GM23338 (cell line): ENCODE measurements around the gene RP9. TPM values are rescaled to one million over a fixed set of nuclear protein-coding genes. Genes with fewer than 3 reads are reported as not detected.

Experiments used
- ATAC-seq: fragments of 200-7000 bp; cut with Tn5 transposase; 3 replicates; pipeline ENCODE4 v1.9.1; 2020
- DNase-seq: peaks from one replicate; pipeline ENCODE4 v3.0.0-alpha.2; 2015; ENCODE audit warnings: low spot score
- H2AFZ ChIP-seq: fragments of 200-600 bp; sonication (generic); 2 replicates; pipeline ENCODE4 v1.8.0; 2016; ENCODE audit warnings: antibody characterized with exemption, mild to moderate bottlenecking, moderate library complexity
- H3F3A ChIP-seq: fragments of 200-600 bp; sonication (generic); replicated peaks from 2 replicates; pipeline ENCODE4 v1.8.0; 2017; ENCODE audit warnings: antibody characterized with exemption, mixed run types, low read depth
- H3K27ac ChIP-seq: fragments of 200-600 bp; sonication (generic); 2 replicates; pipeline ENCODE4 v1.6.1; 2016; ENCODE audit warnings: low read depth
- H3K27me3 ChIP-seq: fragments of 200-600 bp; sonication (generic); 2 replicates; pipeline ENCODE4 v1.8.0; 2016; ENCODE audit warnings: mild to moderate bottlenecking, mixed run types, moderate library complexity; ENCODE audit not compliant: insufficient read depth
- H3K36me3 ChIP-seq: fragments of 200-600 bp; sonication (generic); 2 replicates; pipeline ENCODE4 v1.8.0; 2016; ENCODE audit warnings: mild to moderate bottlenecking; ENCODE audit not compliant: insufficient read depth
- H3K4me1 ChIP-seq: fragments of 200-600 bp; sonication (generic); 2 replicates; pipeline ENCODE4 v1.8.0; 2016; ENCODE audit warnings: mild to moderate bottlenecking, moderate library complexity; ENCODE audit not compliant: insufficient read depth
- H3K4me2 ChIP-seq: fragments of 200-600 bp; sonication (generic); 2 replicates; pipeline ENCODE4 v1.7.1; 2017; ENCODE audit warnings: mixed run types
- H3K4me3 ChIP-seq: fragments of 200-600 bp; sonication (generic); 2 replicates; pipeline ENCODE4 v1.6.1; 2016; ENCODE audit warnings: mixed run types
- H3K79me2 ChIP-seq: fragments of 200-600 bp; sonication (generic); replicated peaks from 2 replicates; pipeline ENCODE4 v1.8.0; 2017; ENCODE audit warnings: mild to moderate bottlenecking; ENCODE audit not compliant: insufficient read depth
- H3K9me2 ChIP-seq: fragments of 200-600 bp; sonication (generic); 2 replicates; pipeline ENCODE4 v1.8.0; 2017; ENCODE audit not compliant: insufficient read depth
- H4K20me1 ChIP-seq: fragments of 200-600 bp; sonication (generic); replicated peaks from 2 replicates; pipeline ENCODE4 v1.8.0; 2017; ENCODE audit warnings: mild to moderate bottlenecking; ENCODE audit not compliant: insufficient read depth
- H3K27ac Mint-ChIP-seq: 2 replicates; pipeline ENCODE4 v1.8.0; 2020; ENCODE audit warnings: inconsistent platforms, mild to moderate bottlenecking, moderate library complexity, mixed read lengths
- H3K27me3 Mint-ChIP-seq: 3 replicates; pipeline ENCODE4 v1.8.0; 2022; ENCODE audit warnings: low read depth, mild to moderate bottlenecking, moderate library complexity, mixed read lengths, inconsistent platforms; ENCODE audit not compliant: insufficient read depth, poor library complexity
- H3K36me3 Mint-ChIP-seq: 3 replicates; pipeline ENCODE4 v1.8.0; 2021; ENCODE audit warnings: low read depth, mild to moderate bottlenecking, inconsistent platforms, moderate library complexity, mixed read lengths
- H3K4me1 Mint-ChIP-seq: 3 replicates; pipeline ENCODE4 v1.8.0; 2020; ENCODE audit warnings: mild to moderate bottlenecking, inconsistent platforms, mixed read lengths
- H3K4me3 Mint-ChIP-seq: 3 replicates; pipeline ENCODE4 v1.8.0; 2021; ENCODE audit warnings: moderate library complexity, mild to moderate bottlenecking, inconsistent platforms, mixed read lengths
- H3K9me3 Mint-ChIP-seq: 3 replicates; pipeline ENCODE4 v1.8.0; 2020; ENCODE audit warnings: moderate library complexity, mild to moderate bottlenecking, inconsistent platforms, mixed read lengths
- CREB1 ChIP-seq: fragments of 250-450 bp; sonication (Bioruptor Pico); IDR thresholded peaks from 2 replicates; pipeline ENCODE4 v1.5.0; 2020; ENCODE audit warnings: low read depth, mild to moderate bottlenecking, moderate library complexity
- EZH2 ChIP-seq: fragments of 200-600 bp; sonication (generic); IDR thresholded peaks from one replicate; pipeline ENCODE4 v1.8.0; 2017; ENCODE audit warnings: antibody characterized with exemption, mild to moderate bottlenecking, low read depth; ENCODE audit not compliant: unreplicated experiment
- EZH2phosphoT487 ChIP-seq: fragments of 200-600 bp; sonication (generic); IDR thresholded peaks from one replicate; pipeline ENCODE4 v1.8.1; 2018; ENCODE audit warnings: antibody characterized with exemption; ENCODE audit not compliant: unreplicated experiment
- JUNB ChIP-seq: IDR thresholded peaks from one replicate; pipeline ENCODE4 v1.6.1; 2016; ENCODE audit warnings: antibody characterized with exemption; ENCODE audit not compliant: unreplicated experiment
- NANOG ChIP-seq: IDR thresholded peaks from 2 replicates; pipeline ENCODE4 v1.6.1; 2016; ENCODE audit warnings: antibody characterized with exemption, borderline replicate concordance
- POLR2AphosphoS5 ChIP-seq: IDR thresholded peaks from 2 replicates; pipeline ENCODE4 v1.6.1; 2016; ENCODE audit warnings: antibody characterized with exemption, low read depth
- STAT1 ChIP-seq: IDR thresholded peaks from one replicate; pipeline ENCODE4 v1.6.1; 2016; ENCODE audit warnings: antibody characterized with exemption; ENCODE audit not compliant: unreplicated experiment
- ZNF114 ChIP-seq: fragments of 250-450 bp; sonication (Bioruptor Pico); IDR thresholded peaks from 2 replicates; pipeline ENCODE4 v1.5.0; 2020; ENCODE audit warnings: mild to moderate bottlenecking, moderate library complexity
- ZNF331 ChIP-seq: fragments of 250-450 bp; sonication (Bioruptor Pico); IDR thresholded peaks from 2 replicates; pipeline ENCODE4 v1.5.0; 2020; ENCODE audit warnings: low read depth, mild to moderate bottlenecking, moderate library complexity
- polyA plus RNA-seq: library from polyadenylated mRNA; unstranded; fragments of >200 nt; fragmentation: Nextera tagmentation; extraction: Ambion mirVana; gene quantifications from 2 replicates; pipeline ENCODE4 v1.2.1, GENCODE V29; 2016
- total RNA-seq: library from RNA; depleted of rRNA; stranded (reverse); fragments of >200 nt; shearing (Covaris generic); gene quantifications from 2 replicates; pipeline ENCODE4 v1.2.3, GENCODE V29; 2014
- TF ChIP-seq, protein P1 (sequence below): IDR thresholded peaks from 2 replicates; pipeline ENCODE4 v1.6.1; 2016; ENCODE audit warnings: antibody characterized with exemption
- TF ChIP-seq, protein P2 (sequence below): fragments of 250-450 bp; sonication (Bioruptor Pico); IDR thresholded peaks from 2 replicates; pipeline ENCODE4 v1.5.0; 2020; ENCODE audit warnings: mild to moderate bottlenecking, moderate library complexity
- TF ChIP-seq, protein P3 (sequence below): IDR thresholded peaks from one replicate; pipeline ENCODE4 v1.6.1; 2018; ENCODE audit warnings: antibody characterized with exemption; ENCODE audit not compliant: unreplicated experiment
- TF ChIP-seq, protein P4 (sequence below), 2 experiments: fragments of 200-600 bp in 1 of 2; sonication (generic) in 1 of 2; conservative IDR thresholded peaks; 2 replicates each; pipeline versions ENCODE4 v1.5.1 to v1.6.1; 2016 to 2017; ENCODE audit warnings: antibody characterized with exemption in 2 of 2, low read depth in 2 of 2, mild to moderate bottlenecking in 2 of 2, moderate library complexity in 1 of 2

Gene RP9
- total and polyA plus RNA-seq, 2 experiments from 2014 or later, result 8.7 to 43.2 TPM

DNA sequence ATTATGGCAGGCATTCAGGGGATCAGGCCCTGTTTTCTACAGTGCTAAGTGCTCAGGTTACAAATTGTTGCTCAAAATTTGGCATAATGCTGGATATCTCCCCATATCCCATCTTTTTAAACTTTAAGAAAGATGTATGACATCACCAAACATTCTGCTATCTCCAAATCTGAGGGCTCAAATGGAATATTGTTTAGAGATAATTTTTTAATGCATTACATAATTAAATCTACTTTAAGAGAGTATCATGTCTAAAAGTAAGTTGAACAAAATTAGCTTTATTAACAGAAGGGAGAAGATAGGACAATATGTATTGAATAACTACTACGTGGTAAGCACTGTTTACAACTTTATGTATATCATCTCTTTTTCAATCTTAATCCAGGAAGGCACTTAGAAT lies 60.5 kb downstream of the RP9 start:
- Mint-ChIP-seq H3K27me3 (no peaks in the 10 kb centered on the region), H3K36me3 (peaks cover 3% of the 10 kb centered on the region), H3K4me3 (no peak overlapping the region), H3K4me1 (peaks cover 8% of the 10 kb centered on the region; the same call in 2 of the 3 replicates), H3K9me3 (no peaks in the 10 kb centered on the region), H3K27ac (no peak overlapping the region)
- peaks cover 42% of the 10 kb centered on the region for H4K20me1 ChIP-seq
- H3K9me2 ChIP-seq, result no peaks in the 10 kb centered on the region
- ATAC-seq, result no peak
- no peak overlapping the region for H2AFZ ChIP-seq
- no peak overlapping the region for H3K27ac ChIP-seq
- no peak overlapping the region for H3K4me2 ChIP-seq
- H3K79me2 ChIP-seq, result peaks cover 99% of the 10 kb centered on the region
- no peaks in the 10 kb centered on the region for H3F3A ChIP-seq
- no peaks in the 10 kb centered on the region for H3K36me3 ChIP-seq
- H3K27me3 ChIP-seq, result no peaks in the 10 kb centered on the region
- no peaks in the 10 kb centered on the region; the same call in 1 of the 2 replicates for H3K4me1 ChIP-seq
- no peak for DNase-seq
- TF ChIP-seq, protein P1, sequence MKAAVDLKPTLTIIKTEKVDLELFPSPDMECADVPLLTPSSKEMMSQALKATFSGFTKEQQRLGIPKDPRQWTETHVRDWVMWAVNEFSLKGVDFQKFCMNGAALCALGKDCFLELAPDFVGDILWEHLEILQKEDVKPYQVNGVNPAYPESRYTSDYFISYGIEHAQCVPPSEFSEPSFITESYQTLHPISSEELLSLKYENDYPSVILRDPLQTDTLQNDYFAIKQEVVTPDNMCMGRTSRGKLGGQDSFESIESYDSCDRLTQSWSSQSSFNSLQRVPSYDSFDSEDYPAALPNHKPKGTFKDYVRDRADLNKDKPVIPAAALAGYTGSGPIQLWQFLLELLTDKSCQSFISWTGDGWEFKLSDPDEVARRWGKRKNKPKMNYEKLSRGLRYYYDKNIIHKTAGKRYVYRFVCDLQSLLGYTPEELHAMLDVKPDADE, result no peak
- TF ChIP-seq EZH2phosphoT487, result no peak
- TF ChIP-seq EZH2, result no peak
- TF ChIP-seq, protein P2, sequence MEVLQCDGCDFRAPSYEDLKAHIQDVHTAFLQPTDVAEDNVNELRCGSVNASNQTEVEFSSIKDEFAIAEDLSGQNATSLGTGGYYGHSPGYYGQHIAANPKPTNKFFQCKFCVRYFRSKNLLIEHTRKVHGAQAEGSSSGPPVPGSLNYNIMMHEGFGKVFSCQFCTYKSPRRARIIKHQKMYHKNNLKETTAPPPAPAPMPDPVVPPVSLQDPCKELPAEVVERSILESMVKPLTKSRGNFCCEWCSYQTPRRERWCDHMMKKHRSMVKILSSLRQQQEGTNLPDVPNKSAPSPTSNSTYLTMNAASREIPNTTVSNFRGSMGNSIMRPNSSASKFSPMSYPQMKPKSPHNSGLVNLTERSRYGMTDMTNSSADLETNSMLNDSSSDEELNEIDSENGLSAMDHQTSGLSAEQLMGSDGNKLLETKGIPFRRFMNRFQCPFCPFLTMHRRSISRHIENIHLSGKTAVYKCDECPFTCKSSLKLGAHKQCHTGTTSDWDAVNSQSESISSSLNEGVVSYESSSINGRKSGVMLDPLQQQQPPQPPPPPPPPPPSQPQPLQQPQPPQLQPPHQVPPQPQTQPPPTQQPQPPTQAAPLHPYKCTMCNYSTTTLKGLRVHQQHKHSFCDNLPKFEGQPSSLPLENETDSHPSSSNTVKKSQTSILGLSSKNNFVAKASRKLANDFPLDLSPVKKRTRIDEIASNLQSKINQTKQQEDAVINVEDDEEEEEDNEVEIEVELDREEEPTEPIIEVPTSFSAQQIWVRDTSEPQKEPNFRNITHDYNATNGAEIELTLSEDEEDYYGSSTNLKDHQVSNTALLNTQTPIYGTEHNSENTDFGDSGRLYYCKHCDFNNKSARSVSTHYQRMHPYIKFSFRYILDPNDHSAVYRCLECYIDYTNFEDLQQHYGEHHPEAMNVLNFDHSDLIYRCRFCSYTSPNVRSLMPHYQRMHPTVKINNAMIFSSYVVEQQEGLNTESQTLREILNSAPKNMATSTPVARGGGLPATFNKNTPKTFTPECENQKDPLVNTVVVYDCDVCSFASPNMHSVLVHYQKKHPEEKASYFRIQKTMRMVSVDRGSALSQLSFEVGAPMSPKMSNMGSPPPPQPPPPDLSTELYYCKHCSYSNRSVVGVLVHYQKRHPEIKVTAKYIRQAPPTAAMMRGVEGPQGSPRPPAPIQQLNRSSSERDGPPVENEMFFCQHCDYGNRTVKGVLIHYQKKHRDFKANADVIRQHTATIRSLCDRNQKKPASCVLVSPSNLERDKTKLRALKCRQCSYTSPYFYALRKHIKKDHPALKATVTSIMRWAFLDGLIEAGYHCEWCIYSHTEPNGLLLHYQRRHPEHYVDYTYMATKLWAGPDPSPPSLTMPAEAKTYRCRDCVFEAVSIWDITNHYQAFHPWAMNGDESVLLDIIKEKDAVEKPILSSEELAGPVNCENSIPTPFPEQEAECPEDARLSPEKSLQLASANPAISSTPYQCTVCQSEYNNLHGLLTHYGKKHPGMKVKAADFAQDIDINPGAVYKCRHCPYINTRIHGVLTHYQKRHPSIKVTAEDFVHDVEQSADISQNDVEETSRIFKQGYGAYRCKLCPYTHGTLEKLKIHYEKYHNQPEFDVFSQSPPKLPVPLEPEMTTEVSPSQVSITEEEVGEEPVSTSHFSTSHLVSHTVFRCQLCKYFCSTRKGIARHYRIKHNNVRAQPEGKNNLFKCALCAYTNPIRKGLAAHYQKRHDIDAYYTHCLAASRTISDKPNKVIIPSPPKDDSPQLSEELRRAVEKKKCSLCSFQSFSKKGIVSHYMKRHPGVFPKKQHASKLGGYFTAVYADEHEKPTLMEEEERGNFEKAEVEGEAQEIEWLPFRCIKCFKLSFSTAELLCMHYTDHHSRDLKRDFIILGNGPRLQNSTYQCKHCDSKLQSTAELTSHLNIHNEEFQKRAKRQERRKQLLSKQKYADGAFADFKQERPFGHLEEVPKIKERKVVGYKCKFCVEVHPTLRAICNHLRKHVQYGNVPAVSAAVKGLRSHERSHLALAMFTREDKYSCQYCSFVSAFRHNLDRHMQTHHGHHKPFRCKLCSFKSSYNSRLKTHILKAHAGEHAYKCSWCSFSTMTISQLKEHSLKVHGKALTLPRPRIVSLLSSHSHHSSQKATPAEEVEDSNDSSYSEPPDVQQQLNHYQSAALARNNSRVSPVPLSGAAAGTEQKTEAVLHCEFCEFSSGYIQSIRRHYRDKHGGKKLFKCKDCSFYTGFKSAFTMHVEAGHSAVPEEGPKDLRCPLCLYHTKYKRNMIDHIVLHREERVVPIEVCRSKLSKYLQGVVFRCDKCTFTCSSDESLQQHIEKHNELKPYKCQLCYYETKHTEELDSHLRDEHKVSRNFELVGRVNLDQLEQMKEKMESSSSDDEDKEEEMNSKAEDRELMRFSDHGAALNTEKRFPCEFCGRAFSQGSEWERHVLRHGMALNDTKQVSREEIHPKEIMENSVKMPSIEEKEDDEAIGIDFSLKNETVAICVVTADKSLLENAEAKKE (CRISPR knock-in tag), result no peak
- TF ChIP-seq POLR2AphosphoS5, result no peak
- TF ChIP-seq STAT1, result no peak
- no peak for TF ChIP-seq JUNB
- TF ChIP-seq ZNF114 (CRISPR knock-in tag), result no peak
- TF ChIP-seq NANOG, result no peak
- TF ChIP-seq, protein P3, sequence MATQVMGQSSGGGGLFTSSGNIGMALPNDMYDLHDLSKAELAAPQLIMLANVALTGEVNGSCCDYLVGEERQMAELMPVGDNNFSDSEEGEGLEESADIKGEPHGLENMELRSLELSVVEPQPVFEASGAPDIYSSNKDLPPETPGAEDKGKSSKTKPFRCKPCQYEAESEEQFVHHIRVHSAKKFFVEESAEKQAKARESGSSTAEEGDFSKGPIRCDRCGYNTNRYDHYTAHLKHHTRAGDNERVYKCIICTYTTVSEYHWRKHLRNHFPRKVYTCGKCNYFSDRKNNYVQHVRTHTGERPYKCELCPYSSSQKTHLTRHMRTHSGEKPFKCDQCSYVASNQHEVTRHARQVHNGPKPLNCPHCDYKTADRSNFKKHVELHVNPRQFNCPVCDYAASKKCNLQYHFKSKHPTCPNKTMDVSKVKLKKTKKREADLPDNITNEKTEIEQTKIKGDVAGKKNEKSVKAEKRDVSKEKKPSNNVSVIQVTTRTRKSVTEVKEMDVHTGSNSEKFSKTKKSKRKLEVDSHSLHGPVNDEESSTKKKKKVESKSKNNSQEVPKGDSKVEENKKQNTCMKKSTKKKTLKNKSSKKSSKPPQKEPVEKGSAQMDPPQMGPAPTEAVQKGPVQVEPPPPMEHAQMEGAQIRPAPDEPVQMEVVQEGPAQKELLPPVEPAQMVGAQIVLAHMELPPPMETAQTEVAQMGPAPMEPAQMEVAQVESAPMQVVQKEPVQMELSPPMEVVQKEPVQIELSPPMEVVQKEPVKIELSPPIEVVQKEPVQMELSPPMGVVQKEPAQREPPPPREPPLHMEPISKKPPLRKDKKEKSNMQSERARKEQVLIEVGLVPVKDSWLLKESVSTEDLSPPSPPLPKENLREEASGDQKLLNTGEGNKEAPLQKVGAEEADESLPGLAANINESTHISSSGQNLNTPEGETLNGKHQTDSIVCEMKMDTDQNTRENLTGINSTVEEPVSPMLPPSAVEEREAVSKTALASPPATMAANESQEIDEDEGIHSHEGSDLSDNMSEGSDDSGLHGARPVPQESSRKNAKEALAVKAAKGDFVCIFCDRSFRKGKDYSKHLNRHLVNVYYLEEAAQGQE, result no peak
- TF ChIP-seq, protein P4, sequence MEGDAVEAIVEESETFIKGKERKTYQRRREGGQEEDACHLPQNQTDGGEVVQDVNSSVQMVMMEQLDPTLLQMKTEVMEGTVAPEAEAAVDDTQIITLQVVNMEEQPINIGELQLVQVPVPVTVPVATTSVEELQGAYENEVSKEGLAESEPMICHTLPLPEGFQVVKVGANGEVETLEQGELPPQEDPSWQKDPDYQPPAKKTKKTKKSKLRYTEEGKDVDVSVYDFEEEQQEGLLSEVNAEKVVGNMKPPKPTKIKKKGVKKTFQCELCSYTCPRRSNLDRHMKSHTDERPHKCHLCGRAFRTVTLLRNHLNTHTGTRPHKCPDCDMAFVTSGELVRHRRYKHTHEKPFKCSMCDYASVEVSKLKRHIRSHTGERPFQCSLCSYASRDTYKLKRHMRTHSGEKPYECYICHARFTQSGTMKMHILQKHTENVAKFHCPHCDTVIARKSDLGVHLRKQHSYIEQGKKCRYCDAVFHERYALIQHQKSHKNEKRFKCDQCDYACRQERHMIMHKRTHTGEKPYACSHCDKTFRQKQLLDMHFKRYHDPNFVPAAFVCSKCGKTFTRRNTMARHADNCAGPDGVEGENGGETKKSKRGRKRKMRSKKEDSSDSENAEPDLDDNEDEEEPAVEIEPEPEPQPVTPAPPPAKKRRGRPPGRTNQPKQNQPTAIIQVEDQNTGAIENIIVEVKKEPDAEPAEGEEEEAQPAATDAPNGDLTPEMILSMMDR (conservative IDR thresholded peaks at IDR 0.05; ENCODE audit: low read depth in 2 of 2), result no peak
- TF ChIP-seq ZNF331, result no peak
- no peak for TF ChIP-seq CREB1 (CRISPR knock-in tag)
- H3K4me3 ChIP-seq, result no peak overlapping the region
